Loucy (cell line): ENCODE results near the gene ASTN2.

ENCODE experiments used
- EZH2phosphoT487 ChIP-seq: fragments of 200-600 bp; IDR thresholded peaks from 2 replicates; pipeline ENCODE4 v1.6.1; 2018; ENCODE audit warnings: antibody characterized with exemption, mild to moderate bottlenecking, moderate library complexity, borderline replicate concordance
- TF ChIP-seq, protein P1 (sequence below): fragments of 200-600 bp; sonication (generic); conservative IDR thresholded peaks from 2 replicates; pipeline ENCODE4 v1.5.1; 2014; ENCODE audit warnings: mild to moderate bottlenecking, antibody characterized with exemption, low read length

DNA sequence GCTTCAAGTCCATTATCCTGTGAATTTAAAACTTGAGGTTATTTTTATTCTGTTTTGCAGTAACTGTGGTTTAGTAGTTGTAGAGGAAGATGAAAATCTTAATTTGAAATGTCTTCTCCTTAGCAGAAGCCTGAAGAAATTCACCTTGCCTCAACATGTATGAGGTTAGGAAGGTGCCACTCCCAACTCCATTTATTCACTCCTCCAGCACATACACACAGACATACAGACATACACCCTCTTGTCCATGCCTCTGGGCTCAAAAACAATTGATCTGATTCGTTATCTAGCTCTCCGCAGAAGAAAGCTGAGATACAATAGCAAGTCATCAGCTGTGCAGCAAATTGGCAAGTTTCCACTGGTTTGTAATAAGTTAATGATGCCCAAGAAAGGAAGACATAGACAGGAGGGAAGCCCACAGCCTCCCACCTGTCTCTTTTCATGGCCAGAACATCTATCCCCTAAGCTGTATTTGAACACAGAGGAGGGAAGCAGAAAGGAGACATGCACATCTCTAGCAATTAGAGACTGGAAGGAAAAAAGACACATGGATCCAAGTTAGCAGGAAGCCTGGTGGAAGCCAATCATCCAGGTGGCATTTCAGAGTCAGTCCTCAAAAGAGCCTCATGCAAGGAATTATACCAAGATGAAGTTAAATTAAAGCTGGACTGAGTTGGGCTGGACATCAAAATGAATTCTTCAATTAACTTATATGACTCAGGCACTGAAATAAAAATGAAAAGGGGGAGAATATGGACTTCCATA is 257.9 kb downstream of the ASTN2 start:
- no peak for TF ChIP-seq EZH2phosphoT487
- TF ChIP-seq, protein P1, sequence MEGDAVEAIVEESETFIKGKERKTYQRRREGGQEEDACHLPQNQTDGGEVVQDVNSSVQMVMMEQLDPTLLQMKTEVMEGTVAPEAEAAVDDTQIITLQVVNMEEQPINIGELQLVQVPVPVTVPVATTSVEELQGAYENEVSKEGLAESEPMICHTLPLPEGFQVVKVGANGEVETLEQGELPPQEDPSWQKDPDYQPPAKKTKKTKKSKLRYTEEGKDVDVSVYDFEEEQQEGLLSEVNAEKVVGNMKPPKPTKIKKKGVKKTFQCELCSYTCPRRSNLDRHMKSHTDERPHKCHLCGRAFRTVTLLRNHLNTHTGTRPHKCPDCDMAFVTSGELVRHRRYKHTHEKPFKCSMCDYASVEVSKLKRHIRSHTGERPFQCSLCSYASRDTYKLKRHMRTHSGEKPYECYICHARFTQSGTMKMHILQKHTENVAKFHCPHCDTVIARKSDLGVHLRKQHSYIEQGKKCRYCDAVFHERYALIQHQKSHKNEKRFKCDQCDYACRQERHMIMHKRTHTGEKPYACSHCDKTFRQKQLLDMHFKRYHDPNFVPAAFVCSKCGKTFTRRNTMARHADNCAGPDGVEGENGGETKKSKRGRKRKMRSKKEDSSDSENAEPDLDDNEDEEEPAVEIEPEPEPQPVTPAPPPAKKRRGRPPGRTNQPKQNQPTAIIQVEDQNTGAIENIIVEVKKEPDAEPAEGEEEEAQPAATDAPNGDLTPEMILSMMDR: no peak
